Spleen (tissue), 11 donors: ENCODE data around the gene ESD. TPM values are rescaled to one million over a fixed set of nuclear protein-coding genes. Genes with fewer than 3 reads are reported as not detected.

Experiments
- DNase-seq: peaks from one replicate; pipeline ENCODE4 v3.0.0-alpha.2; 2020
- H3K27ac ChIP-seq, 8 donors: fragments of 200-600 bp; sonication (generic) in 7 of 8; 1 replicate in 4 of 8; 2 replicates in 4 of 8; pipeline versions ENCODE4 v1.5.0 to v1.8.0; 2016 to 2021; ENCODE audit warnings: inconsistent platforms in 4 of 8, mild to moderate bottlenecking in 4 of 8, moderate library complexity in 1 of 8
- H3K27me3 ChIP-seq, 7 donors: fragments of 200-600 bp; sonication (generic) in 6 of 7; replicated peaks in 1 of 7; 1 replicate in 4 of 7; 2 replicates in 3 of 7; pipeline versions ENCODE4 v1.5.0 to v1.8.0; 2016 to 2021; ENCODE audit warnings: inconsistent platforms in 3 of 7, mild to moderate bottlenecking in 1 of 7
- H3K36me3 ChIP-seq, 6 donors: fragments of 200-600 bp; sonication (generic) in 5 of 6; 1 replicate in 4 of 6; 2 replicates in 2 of 6; pipeline versions ENCODE4 v1.5.0 to v1.8.0; 2016 to 2021; ENCODE audit warnings: inconsistent platforms in 2 of 6
- H3K4me1 ChIP-seq, 6 donors: fragments of 200-600 bp; sonication (generic) in 5 of 6; 1 replicate in 3 of 6; 2 replicates in 3 of 6; pipeline versions ENCODE4 v1.5.0 to v1.8.0; 2016 to 2021; ENCODE audit warnings: inconsistent platforms in 3 of 6
- H3K4me3 ChIP-seq, 8 donors: fragments of 200-600 bp; sonication (generic) in 7 of 8; 1 replicate in 4 of 8; 2 replicates in 4 of 8; pipeline versions ENCODE4 v1.5.0 to v1.8.0; 2016 to 2021; ENCODE audit warnings: inconsistent platforms in 4 of 8, mild to moderate bottlenecking in 4 of 8, moderate library complexity in 2 of 8
- H3K9me3 ChIP-seq, 8 donors: fragments of 200-600 bp; sonication (generic) in 7 of 8; 1 replicate in 4 of 8; 2 replicates in 4 of 8; pipeline versions ENCODE4 v1.5.0 to v1.8.0; 2016 to 2021; ENCODE audit warnings: inconsistent platforms in 4 of 8
- POLR2A ChIP-seq, 3 donors: fragments of 450-650 bp; IDR thresholded peaks; one replicate each; pipeline ENCODE4 v1.5.1; 2017; ENCODE audit warnings: antibody characterized with exemption in 3 of 3, mild to moderate bottlenecking in 1 of 3
- POLR2AphosphoS5 ChIP-seq, 3 donors: sonication (generic); formaldehyde crosslinking; IDR thresholded peaks; one replicate each; pipeline ENCODE4 v1.5.1; 2017; ENCODE audit warnings: antibody characterized with exemption in 3 of 3
- WGBS, 5 donors: extraction: QIAGEN DNeasy Blood & Tissue Kit in 3 of 5; methylation state at CpG; one replicate each; pipeline versions ENCODE4 v1.1.5 to v1.1.7; 2013 to 2018; 5-methylcytosine and 5-hydroxymethylcytosine counted together
- intact Hi-C: fragments of 100-400 bp; cut with DNase I; formaldehyde crosslinking; loops from one replicate; pipeline ENCODE4 v1.15.0; 2023; ENCODE audit warnings: low total_unique reads
- polyA plus RNA-seq, 3 donors: library from polyadenylated mRNA; stranded (reverse); fragments of 200-250 nt; gene quantifications; one replicate each; pipeline ENCODE4 v1.2.1, GENCODE V29; 2013
- total RNA-seq, 7 donors: library from RNA; depleted of rRNA in 3 of 7; stranded (reverse); fragments of >200 nt in 3 of 7; fragmentation: NEBNext Ultra II Directional in 4 of 7; extraction: Animal tissue kit (Norgen Biotek cat#: 25700) in 4 of 7; gene quantifications; one replicate each; pipeline versions ENCODE4 v1.1.0 to v1.2.1, GENCODE V29; 2016 to 2021
- TF ChIP-seq, protein P1 (sequence below), 11 experiments: fragments of 200-600 bp in 7 of 11; fragments of 450-650 bp in 4 of 11; sonication (generic) in 4 of 11; IDR thresholded peaks in 8 of 11; conservative IDR thresholded peaks in 3 of 11; 1 replicate in 7 of 11; 2 replicates in 4 of 11; pipeline versions ENCODE4 v1.4.0 to v1.8.0; 2016 to 2021; ENCODE audit warnings: antibody characterized with exemption in 11 of 11, inconsistent platforms in 4 of 11, mild to moderate bottlenecking in 1 of 11
- donor health status: healthy with polysubstance abuse.
- donor health status: DM: no; HTN: no; CAD: no; lungs with moderate emphysema.
- donor health status: DM: no; HTN: no; CAD: no.
- donor health status: Bipolar disorder and iron deficiency.
- donor health status: healthy.
- donor health status: DM: no; HTN: no; CAD: no.
- donor health status: DM: yes; HTN: yes; CAD: no.

ESD gene
- total and polyA plus RNA-seq, 10 donors: 52.3 to 85.5 (median 64.8) TPM

DNA sequence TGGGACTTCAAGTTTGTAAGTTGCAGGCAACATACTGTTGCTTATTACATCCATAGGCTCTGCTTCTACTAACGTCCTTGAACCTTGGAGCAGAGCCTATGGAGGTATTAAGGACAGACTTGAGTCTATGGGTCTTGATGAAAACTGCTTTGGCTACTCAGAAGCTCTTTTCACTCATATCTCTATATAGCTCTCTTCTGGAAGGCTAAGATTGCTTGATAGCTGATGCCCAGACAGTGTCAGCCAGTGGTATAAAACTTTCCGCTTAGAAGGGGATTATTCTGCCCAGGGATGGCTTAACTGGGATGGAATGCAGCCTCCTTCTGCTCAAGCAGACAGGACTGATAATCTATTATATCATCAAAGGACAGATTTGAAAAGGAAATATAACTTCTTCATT, 25.6 kb upstream of the ESD start:
- no peaks in the 10 kb centered on the region for H3K36me3 ChIP-seq
- H3K4me3 ChIP-seq: no peak overlapping the region
- no peaks in the 10 kb centered on the region for H3K4me1 ChIP-seq
- intact Hi-C loops: no loop called here
- H3K27me3 ChIP-seq: no peaks in the 10 kb centered on the region
- H3K27ac ChIP-seq: no peak overlapping the region
- DNase-seq: no peak
- TF ChIP-seq POLR2A (IDR thresholded peaks at IDR 0.05) (no peak), POLR2AphosphoS5 (IDR thresholded peaks at IDR 0.05) (no peak)
- TF ChIP-seq, protein P1, sequence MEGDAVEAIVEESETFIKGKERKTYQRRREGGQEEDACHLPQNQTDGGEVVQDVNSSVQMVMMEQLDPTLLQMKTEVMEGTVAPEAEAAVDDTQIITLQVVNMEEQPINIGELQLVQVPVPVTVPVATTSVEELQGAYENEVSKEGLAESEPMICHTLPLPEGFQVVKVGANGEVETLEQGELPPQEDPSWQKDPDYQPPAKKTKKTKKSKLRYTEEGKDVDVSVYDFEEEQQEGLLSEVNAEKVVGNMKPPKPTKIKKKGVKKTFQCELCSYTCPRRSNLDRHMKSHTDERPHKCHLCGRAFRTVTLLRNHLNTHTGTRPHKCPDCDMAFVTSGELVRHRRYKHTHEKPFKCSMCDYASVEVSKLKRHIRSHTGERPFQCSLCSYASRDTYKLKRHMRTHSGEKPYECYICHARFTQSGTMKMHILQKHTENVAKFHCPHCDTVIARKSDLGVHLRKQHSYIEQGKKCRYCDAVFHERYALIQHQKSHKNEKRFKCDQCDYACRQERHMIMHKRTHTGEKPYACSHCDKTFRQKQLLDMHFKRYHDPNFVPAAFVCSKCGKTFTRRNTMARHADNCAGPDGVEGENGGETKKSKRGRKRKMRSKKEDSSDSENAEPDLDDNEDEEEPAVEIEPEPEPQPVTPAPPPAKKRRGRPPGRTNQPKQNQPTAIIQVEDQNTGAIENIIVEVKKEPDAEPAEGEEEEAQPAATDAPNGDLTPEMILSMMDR (IDR thresholded peaks at IDR 0.05 in 8 of 11, conservative IDR thresholded peaks at IDR 0.05 in 3 of 11): no peak
- WGBS, 5 donors: 70 to 92% (median 85%) methylated on average over 2 of the region's 2 CpGs
- H3K9me3 ChIP-seq: no peaks in the 10 kb centered on the region

DNA sequence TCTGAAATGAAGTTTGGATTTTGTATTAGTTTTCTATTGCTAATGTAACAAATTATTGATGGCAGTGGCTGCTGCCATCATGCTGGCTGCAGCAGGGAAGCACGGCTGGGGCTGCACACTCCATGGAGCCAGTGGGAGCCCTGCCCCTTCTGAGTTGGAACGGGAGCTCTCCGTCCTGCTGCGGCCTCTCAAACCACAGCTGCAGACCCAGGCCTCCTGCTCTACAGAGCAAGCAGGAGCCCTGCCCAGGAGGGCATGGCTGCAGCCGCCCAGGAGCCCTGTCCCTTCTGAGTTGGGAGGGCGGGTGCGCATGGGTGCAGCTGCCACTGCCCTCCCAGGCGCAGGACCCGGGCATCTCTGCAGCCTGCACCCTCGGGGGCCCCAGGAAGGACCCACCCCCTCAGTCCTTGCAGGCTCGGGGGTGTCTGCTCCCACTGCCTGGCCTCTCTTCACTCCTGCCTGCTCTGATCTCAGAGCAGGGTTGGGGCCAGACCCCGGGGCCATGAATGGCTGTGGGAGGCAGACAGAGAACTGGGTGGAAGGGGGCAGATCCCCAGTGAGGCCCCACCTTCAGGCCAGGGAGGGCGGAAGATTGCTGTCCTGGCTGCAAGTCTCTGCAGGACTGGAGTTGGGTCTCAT, 21.0 kb upstream of the ESD start:
- Histone ChIP-seq H3K9me3 (peaks cover 0 to 7% (median 2%) of the 10 kb centered on the region in 8 donors), H3K4me1 (no peaks in the 10 kb centered on the region), H3K27me3 (no peaks in the 10 kb centered on the region), H3K36me3 (no peaks in the 10 kb centered on the region), H3K27ac (no peak overlapping the region), H3K4me3 (no peak overlapping the region)
- peak; percentile 64 for DNase-seq
- 83 to 90% (median 89%) methylated on average over 4 to 13 of the region's 13 CpGs for WGBS, 5 donors
- no peak for TF ChIP-seq POLR2AphosphoS5 (IDR thresholded peaks at IDR 0.05)
- TF ChIP-seq, protein P1 (IDR thresholded peaks at IDR 0.05 in 8 of 11, conservative IDR thresholded peaks at IDR 0.05 in 3 of 11): no peak
- no peak for TF ChIP-seq POLR2A (IDR thresholded peaks at IDR 0.05)
- intact Hi-C loops: no loop called here

DNA sequence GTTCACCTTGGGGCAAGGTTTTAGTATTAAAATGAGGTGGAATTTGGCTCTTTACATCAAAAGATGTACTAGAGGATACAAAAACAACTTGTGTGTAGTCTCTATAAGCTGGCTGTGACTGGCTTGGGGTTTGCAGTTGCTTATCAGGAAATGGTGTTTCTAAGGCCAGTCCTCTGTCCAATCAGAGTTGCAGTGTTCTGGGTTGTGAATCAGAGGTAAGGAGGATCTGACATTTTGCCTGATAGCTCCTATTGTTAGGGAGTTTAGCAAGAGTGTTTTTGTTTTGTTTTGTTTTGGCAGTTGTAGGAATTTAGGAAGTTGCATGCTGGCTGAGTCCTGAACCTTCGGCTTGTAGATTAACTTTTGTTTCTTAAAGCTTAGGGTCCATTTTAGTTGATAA, 20.1 kb upstream of the ESD start:
- no peak overlapping the region for H3K27ac ChIP-seq
- DNase-seq: no peak
- 56 to 78% (median 61%) methylated on average over 1 of the region's 1 CpG for WGBS, 5 donors
- peaks cover 0 to 15% (median 11%) of the 10 kb centered on the region in 8 donors for H3K9me3 ChIP-seq
- no peaks in the 10 kb centered on the region for H3K27me3 ChIP-seq
- intact Hi-C loops: no loop called here
- H3K4me1 ChIP-seq: no peaks in the 10 kb centered on the region
- TF ChIP-seq POLR2AphosphoS5 (IDR thresholded peaks at IDR 0.05) (no peak), POLR2A (IDR thresholded peaks at IDR 0.05) (no peak)
- TF ChIP-seq, protein P1 (IDR thresholded peaks at IDR 0.05 in 8 of 11, conservative IDR thresholded peaks at IDR 0.05 in 3 of 11): no peak
- H3K36me3 ChIP-seq: no peaks in the 10 kb centered on the region
- H3K4me3 ChIP-seq: no peak overlapping the region

DNA sequence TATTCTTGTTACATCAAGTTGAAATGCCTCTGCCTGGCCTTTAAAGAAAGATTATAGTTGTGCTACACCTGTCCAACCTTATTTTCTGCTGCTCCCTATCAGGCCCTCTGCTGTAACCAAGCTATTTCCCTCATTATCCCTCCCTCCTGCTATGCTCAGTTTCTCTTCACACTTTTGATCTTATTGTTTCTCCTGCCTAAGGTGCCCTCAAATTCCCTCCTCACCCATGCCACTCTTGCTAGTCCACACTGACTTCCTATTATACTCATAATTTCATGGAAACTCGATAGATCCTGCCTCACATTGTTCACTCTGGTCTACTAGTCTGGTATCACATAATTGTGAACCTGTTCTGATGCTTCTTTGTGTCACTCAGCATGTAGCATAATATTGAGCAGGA, 19.4 kb upstream of the ESD start:
- Histone ChIP-seq H3K9me3 (peaks cover 0 to 23% (median 17%) of the 10 kb centered on the region in 8 donors), H3K27ac (no peak overlapping the region), H3K36me3 (no peaks in the 10 kb centered on the region), H3K4me3 (no peak overlapping the region), H3K4me1 (no peaks in the 10 kb centered on the region), H3K27me3 (no peaks in the 10 kb centered on the region)
- intact Hi-C loops: no loop called here
- TF ChIP-seq POLR2A (IDR thresholded peaks at IDR 0.05) (no peak), POLR2AphosphoS5 (IDR thresholded peaks at IDR 0.05) (no peak)
- TF ChIP-seq, protein P1 (IDR thresholded peaks at IDR 0.05 in 8 of 11, conservative IDR thresholded peaks at IDR 0.05 in 3 of 11): no peak
- 79 to 91% (median 87%) methylated on average over 1 of the region's 1 CpG for WGBS, 5 donors
- DNase-seq: no peak
